Lower leg skin (tissue), 3 donors: ENCODE data around the gene RAD52.

Experiments
- POLR2A ChIP-seq, 2 donors: fragments of 450-650 bp; IDR thresholded peaks; one replicate each; pipeline ENCODE4 v1.6.1; 2016 to 2017; ENCODE audit warnings: antibody characterized with exemption in 2 of 2, mild to moderate bottlenecking in 1 of 2, moderate library complexity in 1 of 2
- TF ChIP-seq, protein P1 (sequence below), 3 donors: fragments of 450-650 bp; IDR thresholded peaks; one replicate each; pipeline ENCODE4 v1.5.1; 2016; ENCODE audit warnings: antibody characterized with exemption in 3 of 3, mild to moderate bottlenecking in 3 of 3, moderate library complexity in 2 of 3

DNA sequence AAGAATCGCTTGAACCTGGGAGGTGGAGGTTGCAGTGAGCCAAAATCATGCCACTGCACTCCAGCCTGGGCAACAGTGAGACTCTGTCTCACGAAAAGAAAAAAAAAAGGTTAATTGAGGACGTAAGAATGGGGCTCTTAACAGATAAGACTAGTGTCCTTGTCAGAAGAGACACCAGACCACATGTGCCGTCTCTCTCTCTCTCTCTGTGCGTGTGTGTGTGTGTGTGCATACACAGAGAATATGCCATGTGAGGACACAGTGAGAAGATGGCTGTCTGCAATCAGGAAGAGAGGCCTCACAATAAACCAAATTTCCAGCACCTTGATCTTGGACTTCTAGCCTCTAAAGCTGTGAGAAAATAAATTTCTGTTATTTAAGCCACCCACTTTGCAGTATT, 29.9 kb upstream of the RAD52 start:
- TF ChIP-seq, protein P1, sequence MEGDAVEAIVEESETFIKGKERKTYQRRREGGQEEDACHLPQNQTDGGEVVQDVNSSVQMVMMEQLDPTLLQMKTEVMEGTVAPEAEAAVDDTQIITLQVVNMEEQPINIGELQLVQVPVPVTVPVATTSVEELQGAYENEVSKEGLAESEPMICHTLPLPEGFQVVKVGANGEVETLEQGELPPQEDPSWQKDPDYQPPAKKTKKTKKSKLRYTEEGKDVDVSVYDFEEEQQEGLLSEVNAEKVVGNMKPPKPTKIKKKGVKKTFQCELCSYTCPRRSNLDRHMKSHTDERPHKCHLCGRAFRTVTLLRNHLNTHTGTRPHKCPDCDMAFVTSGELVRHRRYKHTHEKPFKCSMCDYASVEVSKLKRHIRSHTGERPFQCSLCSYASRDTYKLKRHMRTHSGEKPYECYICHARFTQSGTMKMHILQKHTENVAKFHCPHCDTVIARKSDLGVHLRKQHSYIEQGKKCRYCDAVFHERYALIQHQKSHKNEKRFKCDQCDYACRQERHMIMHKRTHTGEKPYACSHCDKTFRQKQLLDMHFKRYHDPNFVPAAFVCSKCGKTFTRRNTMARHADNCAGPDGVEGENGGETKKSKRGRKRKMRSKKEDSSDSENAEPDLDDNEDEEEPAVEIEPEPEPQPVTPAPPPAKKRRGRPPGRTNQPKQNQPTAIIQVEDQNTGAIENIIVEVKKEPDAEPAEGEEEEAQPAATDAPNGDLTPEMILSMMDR (IDR thresholded peaks at IDR 0.05), result no peak
- TF ChIP-seq POLR2A (IDR thresholded peaks at IDR 0.05), result no peak
